ENCODE results near the gene DEPP1. TPM values are rescaled to one million over a fixed set of nuclear protein-coding genes. Genes with fewer than 3 reads are reported as not detected.

The DEPP1 gene
- total RNA-seq, 1 experiment from 2014 or later, result 3.8 TPM

- peaks cover 24 to 31% of the 10 kb centered on the region in 2 experiments for H3K4me1 ChIP-seq (ENCODE audit: control insufficient read depth in 1 of 2, insufficient read depth in 2 of 2, low read length in 2 of 2)
- CTCF ChIA-PET, result no interaction called here
- no peak overlapping the region for H3K4me3 ChIP-seq (replicated peaks in 1 of 2; ENCODE audit: low read depth in 1 of 2, low read length in 2 of 2)
- no peaks in the 10 kb centered on the region for H3K79me2 ChIP-seq (ENCODE audit: insufficient read depth, low read length)
- DNase-seq (ENCODE audit: low read depth, low spot score) (no peak), ATAC-seq (no peak)
- no peak overlapping the region for H3K27ac ChIP-seq (ENCODE audit: low read depth, low read length)
- no peak overlapping the region for H2AFZ ChIP-seq (ENCODE audit: low read depth, low read length, poor library complexity, severe bottlenecking)
- H3K4me2 ChIP-seq (ENCODE audit: low read length), result no peak overlapping the region
- H3K9ac ChIP-seq (ENCODE audit: low read length), result no peak overlapping the region
- no peaks in the 10 kb centered on the region for H3K36me3 ChIP-seq (ENCODE audit: control insufficient read depth in 1 of 2, insufficient read depth in 2 of 2, low read length in 2 of 2)
- POLR2A ChIA-PET, result interaction anchor here (0.5 kb wide), 1 partner anchor 37 kb away, joined by 3 read pairs; no protein-coding TSS in a partner anchor
- BruUV-seq (replicated peaks), result no TSS peak
- H3K9me2 ChIP-seq (ENCODE audit: insufficient read depth), result no peaks in the 10 kb centered on the region
- H3K9me3 ChIP-seq (ENCODE audit: control insufficient read depth in 1 of 2, insufficient read depth in 1 of 2, low read depth in 1 of 2, low read length in 2 of 2), result no peaks in the 10 kb centered on the region
- H4K20me1 ChIP-seq (ENCODE audit: insufficient read depth), result no peaks in the 10 kb centered on the region
- H3K27me3 ChIP-seq (ENCODE audit: insufficient read depth, low read length), result no peaks in the 10 kb centered on the region
- intact Hi-C loops (cut with micrococcal nuclease), result no loop called here
- RAD21 ChIA-PET (ENCODE audit: low non-redundant PET in 1 of 2, low total read pairs in 2 of 2, uncharacterized antibody in 2 of 2, unreplicated experiment in 2 of 2), result no interaction called here
- no peak for TF ChIP-seq CBX3 (IDR thresholded peaks at IDR 0.05; ENCODE audit: low read depth)
- no peak for TF ChIP-seq YY1 (IDR thresholded peaks at IDR 0.05; ENCODE audit: extremely low read depth, insufficient replicate concordance, low read depth, low read length)
- TF ChIP-seq SRF (IDR thresholded peaks at IDR 0.05; ENCODE audit: low read depth), result no peak
- TF ChIP-seq SP1 (IDR thresholded peaks at IDR 0.05; ENCODE audit: low read depth), result no peak
- no peak for TF ChIP-seq ZBTB33 (IDR thresholded peaks at IDR 0.05; ENCODE audit: extremely low read depth, insufficient replicate concordance, low read length)
- TF ChIP-seq TCF7L2 (IDR thresholded peaks at IDR 0.05; ENCODE audit: borderline replicate concordance, extremely low read depth, insufficient read depth, insufficient read length), result no peak
- no peak for TF ChIP-seq ATF3 (IDR thresholded peaks at IDR 0.05)
- no peak for TF ChIP-seq EGR1 (IDR thresholded peaks at IDR 0.05; ENCODE audit: low read depth)
- TF ChIP-seq CTCF (IDR thresholded peaks at IDR 0.05 in 2 of 3, conservative IDR thresholded peaks at IDR 0.05 in 1 of 3; ENCODE audit: borderline replicate concordance in 1 of 3, insufficient read depth in 1 of 3, low read depth in 2 of 3, low read length in 2 of 3), result no peak
- TF ChIP-seq SIN3A (IDR thresholded peaks at IDR 0.05; ENCODE audit: low read depth), result no peak
- no peak for TF ChIP-seq FOSL1 (IDR thresholded peaks at IDR 0.05; ENCODE audit: low read depth)
- no peak for TF ChIP-seq MAX (IDR thresholded peaks at IDR 0.05)
- TF ChIP-seq REST (IDR thresholded peaks at IDR 0.05; ENCODE audit: low read depth), result no peak
- TF ChIP-seq JUND (IDR thresholded peaks at IDR 0.05), result no peak
- no peak for TF ChIP-seq ELF1 (IDR thresholded peaks at IDR 0.05; ENCODE audit: borderline replicate concordance, low read depth)
- no peak for TF ChIP-seq CEBPB (IDR thresholded peaks at IDR 0.05; ENCODE audit: low read depth)
Observed at GRCh38 chr10:44984671-44985101, 6.1 kb upstream of the DEPP1 start.
